Activated naive CD8-positive, alpha-beta T cell treated with anti-CD3 and anti-CD28 coated beads, Interleukin-2, amount 10 ng/mL, durations not matched to agents 7 days and 5 days (primary cell): ENCODE measurements around the gene AP5B1. TPM values are rescaled to one million over a fixed set of nuclear protein-coding genes. Genes with fewer than 3 reads are reported as not detected.

ENCODE experiments used
- ATAC-seq: fragments of 150-1000 bp; cut with Tn5 transposase; one replicate; pipeline ENCODE4 v1.10.0; 2021; ENCODE audit warnings: low read depth, moderate library complexity
- POLR2A ChIA-PET: fragments of 350-600 bp; sonication (Branson Sonifier 250); formaldehyde crosslinking; loops from one replicate; lab custom pipeline; 2021; ENCODE audit warnings: antibody characterized with exemption; lab: Charles Lee
- DNase-seq: peaks from one replicate; pipeline ENCODE4 v3.0.0; 2021
- H3K27ac Mint-ChIP-seq: one replicate; pipeline ENCODE4 v1.8.0; 2022; ENCODE audit warnings: mild to moderate bottlenecking, mixed read lengths
- H3K27me3 Mint-ChIP-seq: one replicate; pipeline ENCODE4 v1.8.0; 2022; ENCODE audit warnings: mild to moderate bottlenecking, moderate library complexity, mixed read lengths
- H3K36me3 Mint-ChIP-seq: one replicate; pipeline ENCODE4 v1.8.0; 2021; ENCODE audit warnings: mild to moderate bottlenecking, mixed read lengths
- H3K4me1 Mint-ChIP-seq: one replicate; pipeline ENCODE4 v1.8.0; 2021; ENCODE audit warnings: mixed read lengths
- H3K4me3 Mint-ChIP-seq: one replicate; pipeline ENCODE4 v1.8.0; 2022; ENCODE audit warnings: mild to moderate bottlenecking, moderate library complexity, mixed read lengths
- H3K9me3 Mint-ChIP-seq: one replicate; pipeline ENCODE4 v1.8.0; 2021; ENCODE audit warnings: mixed read lengths
- total RNA-seq, 2 experiments: library from RNA; stranded (reverse); gene quantifications; one replicate each; pipeline ENCODE4 v1.2.3, GENCODE V29; 2021

The AP5B1 gene
- total RNA-seq, 2 experiments from 2014 or later: 27.9 to 29.0 TPM

DNA sequence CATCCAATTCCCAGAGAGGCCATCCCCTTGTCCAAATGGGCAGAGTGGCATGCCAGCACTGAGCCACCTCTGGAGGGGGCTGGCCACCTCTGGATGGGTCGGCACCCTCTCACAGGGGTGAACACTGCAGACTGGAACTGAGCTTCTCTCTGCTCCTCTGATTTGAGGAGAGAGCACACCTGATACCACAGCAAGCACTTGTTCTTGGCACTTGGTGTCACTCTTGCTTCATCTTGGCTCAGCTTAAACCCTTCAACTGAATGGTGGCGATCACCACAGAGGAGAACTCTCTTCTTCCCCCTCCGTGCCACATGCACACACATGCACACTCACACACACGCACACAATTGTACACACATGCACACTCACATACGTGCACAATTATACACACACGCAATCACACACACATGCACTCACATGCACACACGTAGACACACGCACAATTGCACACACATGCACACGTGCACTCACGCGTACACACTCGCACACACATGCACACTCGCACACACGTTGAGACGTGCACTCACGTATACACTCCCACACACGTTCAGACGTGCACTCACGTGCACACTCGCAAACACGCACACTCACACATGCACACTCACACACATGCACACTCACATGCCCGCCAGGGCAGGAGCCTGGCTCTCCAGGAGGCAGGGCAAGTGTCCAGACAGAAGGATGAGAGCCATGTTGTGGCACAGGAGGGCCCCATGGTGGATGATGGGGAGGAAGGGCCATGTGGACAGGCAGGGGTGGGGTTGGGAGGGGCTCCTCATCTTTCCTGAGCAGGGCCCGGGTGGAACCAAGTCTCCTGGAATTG lies 29.5 kb upstream of the AP5B1 start:
- Mint-ChIP-seq H3K27ac (no peak overlapping the region), H3K4me3 (no peak overlapping the region), H3K36me3 (no peaks in the 10 kb centered on the region), H3K27me3 (peaks cover 28% of the 10 kb centered on the region), H3K9me3 (no peaks in the 10 kb centered on the region), H3K4me1 (peaks cover 9% of the 10 kb centered on the region)
- POLR2A ChIA-PET: interaction anchor here (1.0 to 1.1 kb wide), 2 partner anchors 75 to 81 kb away, joined by 3 read pairs; partner anchors contain the start of gene CCDC85B
- DNase-seq (no peak), ATAC-seq (peak; percentile 74)

DNA sequence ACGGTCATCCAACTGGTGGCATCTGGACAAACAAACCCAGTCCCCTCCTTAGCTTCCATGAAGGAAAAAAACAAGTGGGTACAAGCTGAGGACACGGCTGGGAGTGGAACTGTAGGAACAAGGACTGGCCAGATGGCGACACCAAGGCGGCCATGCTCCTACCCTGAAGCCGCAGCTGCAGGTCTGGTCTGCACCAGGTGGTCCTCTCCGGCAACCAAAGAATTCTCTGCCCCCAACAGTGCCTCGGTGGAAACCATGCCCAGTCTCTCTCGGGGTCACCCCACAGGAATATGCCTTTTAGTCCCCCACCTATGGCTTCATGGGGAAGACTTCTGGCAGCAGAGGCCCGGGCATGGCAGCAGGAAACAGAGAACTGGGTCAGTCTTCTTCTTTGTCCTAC lies 28.7 kb upstream of the AP5B1 start:
- peaks cover 10% of the 10 kb centered on the region for H3K4me1 Mint-ChIP-seq
- no peak overlapping the region for H3K27ac Mint-ChIP-seq
- ATAC-seq (no peak), DNase-seq (no peak)
- peaks cover 32% of the 10 kb centered on the region for H3K27me3 Mint-ChIP-seq
- no peak overlapping the region for H3K4me3 Mint-ChIP-seq
- POLR2A ChIA-PET: interaction anchor here (1.0 to 1.1 kb wide), 2 partner anchors 76 to 81 kb away, joined by 3 read pairs; partner anchors contain the start of gene CCDC85B
- no peaks in the 10 kb centered on the region for H3K9me3 Mint-ChIP-seq
- no peaks in the 10 kb centered on the region for H3K36me3 Mint-ChIP-seq

DNA sequence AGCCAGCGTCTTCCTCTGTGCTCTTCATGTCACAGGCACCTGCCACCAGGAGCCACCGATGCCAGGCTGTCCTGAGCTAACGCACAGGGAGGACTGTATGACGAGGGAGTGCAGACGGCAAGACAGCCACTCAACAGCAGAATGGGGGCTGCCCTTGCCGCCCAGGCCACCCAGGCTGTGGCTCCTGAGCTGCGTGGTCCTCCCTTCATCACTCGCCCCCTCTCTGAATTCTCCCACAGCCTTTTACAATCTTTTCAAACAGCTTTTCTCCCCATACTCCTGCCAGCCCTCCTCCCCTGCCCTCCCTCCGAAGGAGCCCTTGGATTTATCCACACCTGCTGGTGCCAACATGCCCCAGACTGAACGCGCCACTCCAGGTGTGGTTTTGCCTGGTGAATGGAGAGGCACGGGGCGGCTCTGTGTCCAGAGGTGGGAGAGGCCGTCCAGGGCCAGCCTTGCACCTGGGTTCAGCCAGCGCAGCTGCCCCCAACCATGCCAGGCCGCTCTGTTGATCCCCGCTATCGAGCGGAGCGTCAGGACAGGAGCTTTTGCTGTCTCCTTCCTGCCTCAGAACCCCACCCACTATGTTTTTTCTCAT lies 28.1 kb upstream of the AP5B1 start:
- ATAC-seq (no peak), DNase-seq (no peak)
- Mint-ChIP-seq H3K4me3 (no peak overlapping the region), H3K36me3 (no peaks in the 10 kb centered on the region), H3K27me3 (peaks cover 36% of the 10 kb centered on the region), H3K4me1 (peaks cover 10% of the 10 kb centered on the region), H3K9me3 (no peaks in the 10 kb centered on the region), H3K27ac (no peak overlapping the region)
- POLR2A ChIA-PET: interaction anchor here (0.6 to 1.5 kb wide), 3 partner anchors 10 to 82 kb away, joined by 3 to 4 read pairs (median 3); partner anchors contain the start of gene CCDC85B

DNA sequence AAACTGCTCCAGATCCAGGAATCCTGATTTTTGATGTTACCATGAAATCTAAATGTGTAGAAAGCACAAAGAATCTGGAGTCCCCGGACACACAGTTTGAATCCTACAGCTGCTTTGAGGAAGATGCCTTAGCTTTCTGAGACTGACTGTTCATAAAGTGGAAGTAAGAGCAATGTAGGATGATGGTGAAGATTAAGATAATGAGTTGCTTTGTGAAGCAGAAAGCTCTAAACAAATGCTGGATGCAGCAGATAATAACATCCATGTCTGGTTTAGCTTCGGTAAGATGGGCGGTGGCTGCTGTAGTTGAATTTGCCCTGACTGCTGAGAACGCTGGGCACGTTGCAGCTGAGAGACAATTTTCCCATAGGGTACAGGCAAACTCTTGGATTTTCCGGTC lies 26.2 kb upstream of the AP5B1 start:
- no peaks in the 10 kb centered on the region for H3K36me3 Mint-ChIP-seq

DNA sequence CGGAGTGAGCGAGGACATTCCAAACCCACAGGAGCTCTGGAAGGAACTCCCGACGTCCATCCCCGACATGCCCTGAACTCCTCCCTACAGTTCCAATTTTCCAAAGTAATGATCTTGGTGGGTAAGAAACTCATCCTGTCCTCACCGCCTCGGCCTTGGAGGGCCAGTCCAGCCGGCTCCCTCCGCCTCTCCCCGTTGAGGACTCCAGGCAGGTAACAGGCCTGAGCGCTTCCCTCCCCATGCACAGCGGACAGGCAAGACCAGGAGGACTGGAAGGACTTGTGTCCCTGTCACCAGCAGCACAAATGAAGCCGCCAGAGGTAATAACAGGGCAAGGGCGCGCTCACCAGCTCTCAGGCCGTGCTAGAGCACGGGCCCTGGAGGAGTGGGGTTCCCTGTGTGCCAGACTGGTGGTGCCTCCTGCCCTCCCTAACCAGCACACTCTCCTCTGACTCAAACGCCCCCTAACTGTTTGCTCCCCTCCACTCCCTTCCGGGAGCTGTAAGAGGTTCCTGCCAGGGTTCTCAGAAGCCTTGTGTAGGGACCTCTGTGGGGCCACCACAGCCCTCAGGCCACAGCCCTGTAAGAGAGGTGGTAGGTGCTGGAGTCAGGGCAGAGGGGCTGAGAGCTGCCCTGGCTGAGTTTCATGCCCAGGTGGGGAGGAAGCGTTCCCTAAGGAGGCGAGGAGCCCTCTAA lies 23.2 kb upstream of the AP5B1 start:
- no peaks in the 10 kb centered on the region for H3K9me3 Mint-ChIP-seq
- H3K27me3 Mint-ChIP-seq: peaks cover 46% of the 10 kb centered on the region
- no peak for DNase-seq
- no peak overlapping the region for H3K27ac Mint-ChIP-seq
- no peak overlapping the region for H3K4me3 Mint-ChIP-seq
- H3K4me1 Mint-ChIP-seq: peaks cover 7% of the 10 kb centered on the region
- ATAC-seq: peak; percentile 76
- H3K36me3 Mint-ChIP-seq: no peaks in the 10 kb centered on the region
- POLR2A ChIA-PET: interaction anchor here (0.5 to 2.5 kb wide), 4 partner anchors 9 to 83 kb away, joined by 3 to 8 read pairs (median 4); partner anchors contain the start of genes AP5B1 and RNASEH2C

More for the DNA sequence above, 26.2 kb upstream of the AP5B1 start:
- no peak for ATAC-seq
- no peak overlapping the region for H3K4me3 Mint-ChIP-seq
- POLR2A ChIA-PET: interaction anchor here (0.7 to 1.5 kb wide), 5 partner anchors 8 to 184 kb away, joined by 3 to 5 read pairs (median 4); no protein-coding TSS in a partner anchor
- H3K9me3 Mint-ChIP-seq: no peaks in the 10 kb centered on the region
- peaks cover 44% of the 10 kb centered on the region for H3K27me3 Mint-ChIP-seq
- no peak for DNase-seq
- H3K4me1 Mint-ChIP-seq: peaks cover 10% of the 10 kb centered on the region
- no peak overlapping the region for H3K27ac Mint-ChIP-seq

DNA sequence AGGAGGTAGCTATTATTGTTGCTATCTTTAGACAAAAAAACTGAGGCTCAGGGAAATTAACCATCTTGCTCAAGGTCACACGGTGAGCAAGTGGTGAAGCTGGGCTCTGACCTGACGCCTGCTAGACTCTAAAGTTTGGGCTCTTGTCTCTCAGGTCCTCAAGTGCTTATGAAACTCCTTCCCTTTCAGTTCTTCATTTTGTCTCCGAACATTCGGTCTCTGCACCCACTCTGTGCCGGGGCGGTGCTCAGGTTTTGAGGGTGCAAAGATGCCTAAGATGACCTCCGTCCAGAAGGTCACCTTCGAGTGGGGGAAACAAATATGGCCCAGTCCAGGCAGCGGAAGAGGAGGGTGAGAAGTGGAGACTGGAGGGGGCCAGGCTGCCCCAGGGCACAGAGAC lies 22.1 kb upstream of the AP5B1 start:
- POLR2A ChIA-PET: interaction anchor here (0.7 to 2.5 kb wide), 3 partner anchors 15 to 56 kb away, joined by 3 to 8 read pairs (median 5); partner anchors contain the start of gene AP5B1
- Mint-ChIP-seq H3K27ac (no peak overlapping the region), H3K9me3 (no peaks in the 10 kb centered on the region), H3K27me3 (peaks cover 42% of the 10 kb centered on the region), H3K36me3 (no peaks in the 10 kb centered on the region), H3K4me3 (no peak overlapping the region), H3K4me1 (peaks cover 12% of the 10 kb centered on the region)
- DNase-seq: no peak
- ATAC-seq: no peak

DNA sequence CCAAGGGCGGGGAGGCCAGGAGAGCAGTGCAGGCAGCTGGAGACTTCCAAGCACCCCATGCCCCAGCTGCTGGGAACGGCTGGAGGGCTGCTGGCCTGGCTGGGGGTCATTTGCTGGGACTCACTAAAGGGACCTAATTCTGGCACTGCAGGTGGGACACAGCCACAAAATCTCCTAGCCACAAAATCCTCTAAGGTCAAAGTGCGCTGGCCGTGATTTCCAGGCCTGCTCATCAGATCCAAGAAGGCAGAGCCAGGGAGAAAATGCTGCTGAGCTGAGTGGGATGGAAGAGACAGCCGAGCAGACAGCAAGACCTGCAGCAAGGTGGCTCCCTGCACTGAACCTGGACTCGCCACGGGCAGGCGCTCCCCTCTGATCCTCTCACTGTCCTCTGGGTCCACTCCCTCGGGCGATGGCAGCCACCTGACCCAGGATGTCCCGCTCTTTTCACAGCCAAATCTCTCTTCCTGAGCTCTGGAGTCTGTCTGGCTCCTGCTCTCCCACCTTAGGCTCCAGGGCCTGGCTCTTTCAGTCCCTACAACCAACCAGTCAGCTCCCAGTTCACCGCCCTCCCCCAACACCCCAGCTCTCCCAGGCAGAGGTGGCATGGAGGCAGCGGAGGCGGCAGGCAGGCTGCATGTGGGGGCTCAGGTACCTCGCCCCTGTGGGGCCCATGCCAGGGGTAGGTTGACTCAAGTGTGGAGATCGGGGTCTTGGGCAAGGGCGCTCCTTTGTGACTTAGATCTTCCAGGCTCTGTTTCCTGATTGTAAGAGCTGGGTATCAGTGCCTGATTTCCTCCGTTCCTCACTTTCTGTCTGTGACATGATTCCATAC lies 20.6 kb upstream of the AP5B1 start:
- Mint-ChIP-seq H3K27me3 (peaks cover 32% of the 10 kb centered on the region), H3K4me3 (no peak overlapping the region), H3K4me1 (peaks cover 12% of the 10 kb centered on the region), H3K36me3 (no peaks in the 10 kb centered on the region), H3K27ac (no peak overlapping the region), H3K9me3 (no peaks in the 10 kb centered on the region)
- POLR2A ChIA-PET: interaction anchor here (0.7 to 1.3 kb wide), 2 partner anchors 10 to 65 kb away, joined by 3 read pairs; no protein-coding TSS in a partner anchor
- no peak for ATAC-seq
- no peak for DNase-seq

DNA sequence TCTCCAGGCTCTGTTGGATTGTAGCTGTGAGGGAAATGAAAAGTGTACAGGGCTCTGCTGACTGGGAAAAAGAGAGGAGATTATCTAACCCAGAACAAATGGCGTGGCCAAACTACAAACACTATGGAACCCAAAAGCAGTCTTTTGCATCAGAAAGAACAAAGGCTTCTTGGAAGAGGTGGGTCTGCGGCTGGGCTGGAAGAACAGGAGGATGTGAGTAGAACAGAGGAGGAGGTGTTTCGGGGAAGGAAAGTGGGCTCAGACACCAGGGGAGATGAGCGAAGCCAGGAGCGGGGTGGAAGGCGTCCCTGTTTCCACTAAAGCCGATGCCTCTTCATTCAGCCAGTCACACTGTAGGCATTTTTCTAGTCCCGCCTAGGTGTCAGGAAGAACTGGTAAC lies 18.1 kb upstream of the AP5B1 start:
- POLR2A ChIA-PET: interaction anchor here (0.6 to 1.1 kb wide), 2 partner anchors 9 to 44 kb away, joined by 3 to 4 read pairs; no protein-coding TSS in a partner anchor
- Mint-ChIP-seq H3K9me3 (no peaks in the 10 kb centered on the region), H3K36me3 (no peaks in the 10 kb centered on the region), H3K4me3 (peak overlapping the region; percentile 50), H3K4me1 (peaks cover 20% of the 10 kb centered on the region), H3K27ac (peak overlapping the region; percentile 8), H3K27me3 (peaks cover 21% of the 10 kb centered on the region)
- ATAC-seq (peak; percentile 38), DNase-seq (no peak)

DNA sequence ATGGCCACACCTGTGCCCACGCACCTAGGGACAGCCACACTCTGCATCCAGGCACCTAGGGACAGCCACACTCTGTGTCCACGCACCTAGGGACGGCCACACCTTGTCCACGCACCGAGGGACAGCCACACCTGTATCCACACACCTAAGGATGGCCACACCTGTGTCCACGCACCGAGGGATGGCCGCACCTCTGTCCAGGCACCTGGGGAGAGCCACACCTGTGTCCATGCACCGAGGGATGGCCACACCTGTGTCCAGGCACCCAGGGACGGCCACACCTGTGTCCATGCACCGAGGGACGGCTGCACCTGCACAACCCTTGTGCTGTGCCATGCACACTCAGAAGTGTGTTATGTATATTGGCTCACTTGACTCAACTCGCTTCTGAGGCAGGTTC lies 16.9 kb upstream of the AP5B1 start:
- ATAC-seq: no peak
- POLR2A ChIA-PET: interaction anchor here (0.7 to 1.0 kb wide), 2 partner anchors 9 to 18 kb away, joined by 3 to 4 read pairs; no protein-coding TSS in a partner anchor
- peaks cover 18% of the 10 kb centered on the region for H3K4me1 Mint-ChIP-seq
- no peak overlapping the region for H3K27ac Mint-ChIP-seq
- peaks cover 10% of the 10 kb centered on the region for H3K27me3 Mint-ChIP-seq
- no peaks in the 10 kb centered on the region for H3K9me3 Mint-ChIP-seq
- H3K36me3 Mint-ChIP-seq: no peaks in the 10 kb centered on the region
- H3K4me3 Mint-ChIP-seq: no peak overlapping the region
- DNase-seq: no peak

DNA sequence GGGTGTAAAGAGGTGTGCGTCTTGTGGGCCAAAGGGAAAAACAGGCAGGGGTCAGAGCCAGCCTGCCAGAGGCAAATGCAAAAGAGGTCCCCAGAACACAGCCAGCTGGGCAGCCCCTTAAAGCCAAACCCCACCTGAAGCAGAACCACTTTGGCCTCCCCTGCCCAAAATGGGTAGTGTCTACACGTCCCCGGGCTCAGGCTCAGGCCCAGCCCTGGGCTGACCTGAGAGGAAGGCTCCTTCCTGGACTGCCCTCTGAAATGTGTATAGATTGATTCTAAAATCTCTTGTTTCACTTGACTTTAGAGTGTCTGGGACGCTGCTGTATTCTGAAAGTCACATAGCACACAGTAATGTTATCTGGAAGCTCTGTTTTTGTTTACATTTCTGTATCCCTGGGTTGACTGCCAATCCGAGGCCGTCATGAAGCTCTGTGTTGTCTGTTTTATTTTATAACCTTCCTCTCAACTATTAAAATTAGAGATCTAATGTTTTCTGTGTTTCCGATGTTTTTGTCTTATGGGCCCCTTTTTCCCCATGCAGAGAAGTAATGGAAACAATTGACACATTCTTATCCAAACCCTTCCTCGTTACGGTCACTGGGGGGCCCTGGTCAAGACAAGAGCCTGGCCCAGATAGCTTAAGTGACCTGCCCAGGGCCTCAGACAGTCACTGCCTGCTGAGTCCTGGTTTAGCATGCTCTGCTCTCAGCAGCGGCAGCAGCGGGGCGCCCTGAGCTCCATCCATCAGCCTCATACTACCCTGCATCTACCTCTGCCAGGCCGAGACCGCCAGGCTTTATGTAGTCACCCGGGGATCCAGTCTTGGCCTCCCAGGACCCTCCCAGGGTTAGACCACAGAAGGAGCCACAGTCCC lies 16.2 kb upstream of the AP5B1 start:
- peaks cover 10% of the 10 kb centered on the region for H3K27me3 Mint-ChIP-seq
- no peak overlapping the region for H3K4me3 Mint-ChIP-seq
- DNase-seq: no peak
- H3K4me1 Mint-ChIP-seq: peaks cover 19% of the 10 kb centered on the region
- no peaks in the 10 kb centered on the region for H3K36me3 Mint-ChIP-seq
- ATAC-seq: no peak
- POLR2A ChIA-PET: interaction anchor here (1.0 kb wide), 1 partner anchor 10 kb away, joined by 3 read pairs; no protein-coding TSS in a partner anchor
- no peaks in the 10 kb centered on the region for H3K9me3 Mint-ChIP-seq
- peak overlapping the region; percentile 43 for H3K27ac Mint-ChIP-seq

DNA sequence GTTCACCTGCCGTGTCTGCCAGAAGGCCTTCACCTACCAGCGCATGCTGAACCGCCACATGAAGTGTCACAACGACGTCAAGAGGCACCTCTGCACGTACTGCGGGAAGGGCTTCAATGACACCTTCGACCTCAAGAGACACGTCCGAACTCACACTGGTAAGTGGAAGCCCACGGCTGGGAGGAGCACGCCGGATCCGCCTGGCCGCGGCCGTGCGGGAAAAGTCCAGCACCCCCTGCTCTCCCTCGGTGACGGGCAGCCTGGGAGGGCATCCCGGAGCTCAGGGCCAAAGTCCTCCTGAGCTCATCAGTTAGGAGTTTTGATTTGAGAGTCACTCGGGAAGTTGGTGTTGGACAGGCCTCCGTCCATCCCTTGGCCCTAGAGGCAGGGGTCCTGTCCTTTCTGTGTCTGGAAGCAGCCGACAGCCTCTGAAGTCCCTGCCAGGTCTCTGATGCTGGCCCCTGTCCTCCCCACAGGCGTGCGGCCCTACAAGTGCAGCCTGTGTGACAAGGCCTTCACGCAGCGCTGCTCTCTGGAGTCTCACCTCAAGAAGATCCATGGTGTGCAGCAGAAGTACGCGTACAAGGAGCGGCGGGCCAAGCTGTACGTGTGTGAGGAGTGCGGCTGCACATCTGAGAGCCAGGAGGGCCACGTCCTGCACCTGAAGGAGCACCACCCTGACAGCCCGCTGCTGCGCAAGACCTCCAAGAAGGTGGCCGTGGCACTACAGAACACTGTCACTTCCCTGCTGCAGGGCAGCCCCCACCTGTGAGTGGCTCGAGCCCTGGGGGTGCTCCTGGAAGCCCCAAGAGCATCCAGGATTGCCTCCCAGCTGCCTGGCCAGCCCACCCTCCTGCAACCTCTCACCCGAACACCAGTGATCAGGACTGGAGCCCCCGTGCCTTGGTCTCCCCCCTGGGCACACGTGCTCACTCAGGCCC lies 14.1 kb upstream of the AP5B1 start:
- no peak overlapping the region for H3K4me3 Mint-ChIP-seq
- POLR2A ChIA-PET: no interaction called here
- no peaks in the 10 kb centered on the region for H3K9me3 Mint-ChIP-seq
- DNase-seq (no peak), ATAC-seq (no peak)
- no peaks in the 10 kb centered on the region for H3K36me3 Mint-ChIP-seq
- peaks cover 12% of the 10 kb centered on the region for H3K27me3 Mint-ChIP-seq
- H3K4me1 Mint-ChIP-seq: peaks cover 26% of the 10 kb centered on the region
- H3K27ac Mint-ChIP-seq: peak overlapping the region; percentile 34
